Testis (tissue), 3 donors: ENCODE data around the gene MBP. TPM values are rescaled to one million over a fixed set of nuclear protein-coding genes. Genes with fewer than 3 reads are reported as not detected.

ENCODE experiments used
- DNase-seq: peaks from one replicate; pipeline ENCODE4 v3.0.0-alpha.2; 2019
- H3K27ac ChIP-seq, 2 donors: fragments of 200-600 bp; sonication (generic); one replicate each; pipeline ENCODE4 v1.5.1; 2019
- H3K27me3 ChIP-seq: fragments of 200-600 bp; sonication (generic); one replicate; pipeline ENCODE4 v1.5.1; 2019
- H3K36me3 ChIP-seq: fragments of 200-600 bp; sonication (generic); one replicate; pipeline ENCODE4 v1.5.1; 2017; ENCODE audit warnings: low read depth; ENCODE audit errors: missing control alignments
- H3K4me1 ChIP-seq: fragments of 200-600 bp; sonication (generic); one replicate; pipeline ENCODE4 v1.5.1; 2019
- H3K4me3 ChIP-seq, 2 donors: fragments of 200-600 bp; sonication (generic); one replicate each; pipeline ENCODE4 v1.5.1; 2017 to 2019
- H3K9me3 ChIP-seq: fragments of 200-600 bp; sonication (generic); one replicate; pipeline ENCODE4 v1.5.1; 2017
- CTCF ChIP-seq, 3 experiments: fragments of 450-650 bp in 2 of 3; fragments of 200-600 bp in 1 of 3; sonication (generic) in 1 of 3; IDR thresholded peaks; one replicate each; pipeline ENCODE4 v1.5.1; 2016 to 2019; ENCODE audit warnings: antibody characterized with exemption in 3 of 3, mild to moderate bottlenecking in 2 of 3, moderate library complexity in 1 of 3
- POLR2A ChIP-seq: fragments of 450-650 bp; IDR thresholded peaks from one replicate; pipeline ENCODE4 v1.6.1; 2017; ENCODE audit warnings: antibody characterized with exemption, mild to moderate bottlenecking, moderate library complexity
- WGBS, 2 donors: methylation state at CpG; one replicate each; pipeline ENCODE4 v1.1.5; 2018; 5-methylcytosine and 5-hydroxymethylcytosine counted together
- intact Hi-C: fragments of 100-400 bp; cut with DNase I; formaldehyde crosslinking; loops from one replicate; pipeline ENCODE4 v1.15.1; 2023; ENCODE audit warnings: low total_unique reads
- polyA plus RNA-seq: library from polyadenylated mRNA; stranded (reverse); fragments of 350-450 nt; fragmentation: Illumina TruSeq; extraction: RNeasy Lipid Tissue Mini Kit (QIAGEN cat#74804); gene quantifications from one replicate; pipeline ENCODE4 v1.2.3, GENCODE V29; 2014; ENCODE audit warnings: low read depth, low replicate concordance; ENCODE audit not compliant: insufficient read depth
- total RNA-seq, 2 donors: library from RNA; depleted of rRNA; stranded (reverse); fragments of >200 nt; gene quantifications; one replicate each; pipeline ENCODE4 v1.2.3, GENCODE V29; 2016

The MBP gene
- total and polyA plus RNA-seq, 3 donors from 2014 or later = 15.4 to 20.3 (median 16.7) TPM

- no peaks in the 10 kb centered on the region for H3K27me3 ChIP-seq
- H3K27ac ChIP-seq = no peak overlapping the region
- H3K4me1 ChIP-seq = peaks cover 9% of the 10 kb centered on the region
- no peak for DNase-seq
- WGBS, 2 donors = 90% methylated on average over 8 to 9 of the region's 9 CpGs
- no peak overlapping the region for H3K4me3 ChIP-seq
- H3K9me3 ChIP-seq = no peaks in the 10 kb centered on the region
- TF ChIP-seq POLR2A (no peak), CTCF (IDR thresholded peaks at IDR 0.05) (no peak)
- intact Hi-C loops = no loop called here
- H3K36me3 ChIP-seq = no peaks in the 10 kb centered on the region
Measured at GRCh38 chr18:77073336-77074093, 59.1 kb downstream of the MBP start.

DNA sequence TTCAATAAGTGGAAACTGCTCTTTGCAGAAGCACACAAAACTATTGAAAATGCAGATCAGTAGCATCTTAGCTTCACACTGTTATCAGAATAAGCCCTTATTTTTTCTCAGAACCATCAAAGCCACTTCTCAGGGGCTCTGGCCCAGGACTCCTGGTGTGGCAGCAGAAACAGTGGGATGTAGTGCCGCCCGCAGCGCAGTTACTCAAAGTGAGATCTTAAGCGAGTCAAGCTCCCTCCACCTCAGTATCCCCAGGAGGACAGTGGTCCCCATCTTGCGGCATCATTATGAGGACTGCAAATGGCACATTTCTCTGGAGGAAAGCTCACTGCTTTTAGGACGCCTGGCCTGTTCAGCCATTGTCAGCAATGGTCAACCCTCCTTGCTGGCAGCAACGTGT, 60.0 kb downstream of the MBP start:
- 88 to 96% methylated on average over 7 of the region's 7 CpGs for WGBS, 2 donors
- H3K9me3 ChIP-seq = no peaks in the 10 kb centered on the region
- DNase-seq = no peak
- H3K27me3 ChIP-seq = no peaks in the 10 kb centered on the region
- H3K36me3 ChIP-seq = no peaks in the 10 kb centered on the region
- H3K4me3 ChIP-seq = no peak overlapping the region
- peaks cover 19% of the 10 kb centered on the region for H3K4me1 ChIP-seq
- TF ChIP-seq POLR2A = no peak
- H3K27ac ChIP-seq = no peak overlapping the region
- intact Hi-C loops = no loop called here

DNA sequence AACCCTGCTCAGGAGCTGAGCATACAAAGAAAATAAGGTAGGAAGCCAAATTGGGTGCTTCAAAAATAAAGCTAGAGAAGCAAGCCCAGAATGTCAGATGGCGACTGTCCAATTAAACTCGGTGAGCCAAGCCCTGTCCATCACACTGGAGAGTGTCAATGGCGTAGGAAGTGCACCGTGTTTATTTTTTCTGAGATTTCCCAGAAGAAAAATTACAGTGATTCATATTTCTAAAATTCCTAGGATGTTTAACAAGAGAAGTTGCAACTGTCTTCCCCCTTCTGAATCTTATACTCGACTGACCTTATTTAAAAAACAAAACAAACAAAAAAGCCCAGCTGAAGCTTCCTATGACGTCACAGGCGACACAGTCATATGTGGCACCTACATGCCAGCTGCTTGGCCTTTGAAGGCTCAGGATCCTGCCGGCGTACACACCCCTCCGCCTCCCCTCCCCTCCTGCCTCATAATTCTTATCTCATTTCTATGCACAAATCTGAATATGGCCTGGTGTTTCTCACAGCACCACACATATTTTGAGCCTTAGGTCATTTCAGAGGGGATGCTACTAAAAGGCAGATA, 60.8 kb downstream of the MBP start:
- H3K4me1 ChIP-seq = peaks cover 25% of the 10 kb centered on the region
- peak overlapping the region in 1 of 2 donors; percentile 5 for H3K27ac ChIP-seq
- intact Hi-C loops = no loop called here
- no peaks in the 10 kb centered on the region for H3K36me3 ChIP-seq
- 42 to 63% methylated on average over 10 of the region's 10 CpGs for WGBS, 2 donors
- no peak for DNase-seq
- TF ChIP-seq POLR2A (no peak), CTCF (IDR thresholded peaks at IDR 0.05) (no peak)
- no peak overlapping the region for H3K4me3 ChIP-seq
- no peaks in the 10 kb centered on the region for H3K27me3 ChIP-seq
- no peaks in the 10 kb centered on the region for H3K9me3 ChIP-seq

DNA sequence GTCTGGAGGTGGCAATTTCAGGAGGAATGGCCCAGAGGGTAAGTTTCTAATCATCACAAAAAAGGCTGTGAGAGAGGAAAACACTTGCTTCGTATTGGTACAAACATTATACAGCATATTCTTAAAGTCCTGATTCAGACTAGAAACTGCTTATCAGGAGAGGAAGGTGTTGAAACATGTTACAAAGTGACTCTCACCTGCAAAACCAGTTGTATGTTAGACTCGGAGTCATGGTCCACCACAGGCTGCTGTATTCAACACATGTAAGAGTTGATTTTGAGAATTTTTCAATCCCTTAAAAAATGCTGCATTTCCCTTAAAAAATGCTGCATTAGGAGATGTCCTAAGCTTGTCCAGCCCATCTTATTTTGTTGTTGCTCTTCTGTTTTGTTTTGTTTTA, 61.5 kb downstream of the MBP start:
- 78 to 88% methylated on average over 2 of the region's 2 CpGs for WGBS, 2 donors

More for the DNA sequence above, 61.5 kb downstream of the MBP start:
- Histone ChIP-seq H3K27ac (peak overlapping the region in 1 of 2 donors; percentile 5), H3K4me3 (no peak overlapping the region), H3K36me3 (no peaks in the 10 kb centered on the region), H3K4me1 (peaks cover 25% of the 10 kb centered on the region), H3K27me3 (no peaks in the 10 kb centered on the region), H3K9me3 (no peaks in the 10 kb centered on the region)
- no peak for TF ChIP-seq CTCF (IDR thresholded peaks at IDR 0.05)
- no peak for TF ChIP-seq POLR2A
- no peak for DNase-seq
- intact Hi-C loops = no loop called here
